NB4 (cell line): ENCODE data around the gene TPO.

ENCODE experiments used
- DNase-seq: peaks from one replicate; pipeline ENCODE4 v3.0.0; 2010; ENCODE audit warnings: low read depth
- H3K4me3 ChIP-seq: one replicate; pipeline ENCODE4 v1.5.1; 2011; ENCODE audit warnings: mild to moderate bottlenecking, low read depth, low read length, moderate library complexity
- MYC ChIP-seq: IDR thresholded peaks from 2 replicates; pipeline ENCODE4 v1.6.1; 2011; ENCODE audit warnings: low read depth, low read length
- POLR2A ChIP-seq: IDR thresholded peaks from 2 replicates; pipeline ENCODE4 v1.6.1; 2011; ENCODE audit warnings: mild to moderate bottlenecking; ENCODE audit not compliant: insufficient read length; ENCODE audit errors: extremely low read depth
- TF ChIP-seq, protein P1 (sequence below): IDR thresholded peaks from 2 replicates; pipeline ENCODE4 v1.6.1; 2011; ENCODE audit warnings: low read depth, low read length
- TF ChIP-seq, protein P2 (sequence below): IDR thresholded peaks from one replicate; pipeline ENCODE4 v1.5.1; 2012; ENCODE audit warnings: low read depth, low read length

The TPO gene

DNA sequence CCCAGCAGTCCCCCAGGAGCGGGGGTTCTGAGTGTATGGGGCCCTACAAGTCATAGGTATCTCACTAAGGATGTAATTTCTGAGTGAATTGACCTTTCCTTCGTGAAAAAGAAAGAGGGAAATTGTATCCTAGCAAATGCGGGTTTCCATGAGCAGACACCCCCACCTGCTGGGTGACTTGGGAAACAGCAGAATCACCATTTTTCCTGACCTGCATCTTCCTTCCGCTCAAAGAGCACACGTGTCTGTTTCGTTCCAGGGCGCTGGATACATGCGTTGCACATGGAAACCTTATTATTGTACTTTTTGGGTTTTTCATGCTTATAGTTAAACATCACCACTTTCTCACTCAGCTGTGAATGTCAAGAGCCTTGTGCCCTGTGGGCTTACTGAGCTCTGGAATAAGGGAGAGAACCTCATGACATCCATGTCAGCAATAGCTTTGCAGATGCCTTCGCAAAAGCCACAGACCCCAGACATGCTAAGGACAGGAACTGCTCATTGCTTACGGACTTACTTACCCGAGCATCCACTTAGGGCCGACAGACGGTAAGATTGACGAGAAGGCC, 132.8 kb downstream of the TPO start:
- no peak for TF ChIP-seq POLR2A
- TF ChIP-seq, protein P1, sequence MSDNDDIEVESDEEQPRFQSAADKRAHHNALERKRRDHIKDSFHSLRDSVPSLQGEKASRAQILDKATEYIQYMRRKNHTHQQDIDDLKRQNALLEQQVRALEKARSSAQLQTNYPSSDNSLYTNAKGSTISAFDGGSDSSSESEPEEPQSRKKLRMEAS: peak; percentile 73
- TF ChIP-seq, protein P2, sequence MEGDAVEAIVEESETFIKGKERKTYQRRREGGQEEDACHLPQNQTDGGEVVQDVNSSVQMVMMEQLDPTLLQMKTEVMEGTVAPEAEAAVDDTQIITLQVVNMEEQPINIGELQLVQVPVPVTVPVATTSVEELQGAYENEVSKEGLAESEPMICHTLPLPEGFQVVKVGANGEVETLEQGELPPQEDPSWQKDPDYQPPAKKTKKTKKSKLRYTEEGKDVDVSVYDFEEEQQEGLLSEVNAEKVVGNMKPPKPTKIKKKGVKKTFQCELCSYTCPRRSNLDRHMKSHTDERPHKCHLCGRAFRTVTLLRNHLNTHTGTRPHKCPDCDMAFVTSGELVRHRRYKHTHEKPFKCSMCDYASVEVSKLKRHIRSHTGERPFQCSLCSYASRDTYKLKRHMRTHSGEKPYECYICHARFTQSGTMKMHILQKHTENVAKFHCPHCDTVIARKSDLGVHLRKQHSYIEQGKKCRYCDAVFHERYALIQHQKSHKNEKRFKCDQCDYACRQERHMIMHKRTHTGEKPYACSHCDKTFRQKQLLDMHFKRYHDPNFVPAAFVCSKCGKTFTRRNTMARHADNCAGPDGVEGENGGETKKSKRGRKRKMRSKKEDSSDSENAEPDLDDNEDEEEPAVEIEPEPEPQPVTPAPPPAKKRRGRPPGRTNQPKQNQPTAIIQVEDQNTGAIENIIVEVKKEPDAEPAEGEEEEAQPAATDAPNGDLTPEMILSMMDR: peak; percentile 82
- DNase-seq: peak; percentile 63
- H3K4me3 ChIP-seq: no peak overlapping the region

DNA sequence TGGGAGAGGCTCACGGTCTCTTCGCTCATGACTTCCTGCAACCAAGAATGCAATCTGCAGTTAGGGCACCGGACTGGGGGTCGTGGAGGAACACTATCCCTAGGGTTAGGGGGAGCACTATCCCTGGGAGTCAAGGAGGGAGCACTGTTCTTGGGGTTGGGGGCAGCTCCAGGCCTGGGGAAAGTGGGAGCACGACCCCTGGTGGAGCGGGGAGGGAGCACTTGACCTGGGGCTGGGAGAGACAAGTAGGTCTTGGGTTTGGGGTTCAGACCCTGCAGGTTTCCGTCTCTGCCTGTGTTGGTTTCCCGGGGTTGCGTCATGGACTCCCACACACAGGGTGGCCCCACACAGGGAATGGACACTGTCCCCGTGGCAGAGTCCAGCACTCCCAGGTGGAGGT, 133.6 kb downstream of the TPO start:
- no peak overlapping the region for H3K4me3 ChIP-seq
- DNase-seq: peak; percentile 22
- TF ChIP-seq, protein P2: peak; percentile 42
- TF ChIP-seq, protein P1: no peak
- no peak for TF ChIP-seq MYC

DNA sequence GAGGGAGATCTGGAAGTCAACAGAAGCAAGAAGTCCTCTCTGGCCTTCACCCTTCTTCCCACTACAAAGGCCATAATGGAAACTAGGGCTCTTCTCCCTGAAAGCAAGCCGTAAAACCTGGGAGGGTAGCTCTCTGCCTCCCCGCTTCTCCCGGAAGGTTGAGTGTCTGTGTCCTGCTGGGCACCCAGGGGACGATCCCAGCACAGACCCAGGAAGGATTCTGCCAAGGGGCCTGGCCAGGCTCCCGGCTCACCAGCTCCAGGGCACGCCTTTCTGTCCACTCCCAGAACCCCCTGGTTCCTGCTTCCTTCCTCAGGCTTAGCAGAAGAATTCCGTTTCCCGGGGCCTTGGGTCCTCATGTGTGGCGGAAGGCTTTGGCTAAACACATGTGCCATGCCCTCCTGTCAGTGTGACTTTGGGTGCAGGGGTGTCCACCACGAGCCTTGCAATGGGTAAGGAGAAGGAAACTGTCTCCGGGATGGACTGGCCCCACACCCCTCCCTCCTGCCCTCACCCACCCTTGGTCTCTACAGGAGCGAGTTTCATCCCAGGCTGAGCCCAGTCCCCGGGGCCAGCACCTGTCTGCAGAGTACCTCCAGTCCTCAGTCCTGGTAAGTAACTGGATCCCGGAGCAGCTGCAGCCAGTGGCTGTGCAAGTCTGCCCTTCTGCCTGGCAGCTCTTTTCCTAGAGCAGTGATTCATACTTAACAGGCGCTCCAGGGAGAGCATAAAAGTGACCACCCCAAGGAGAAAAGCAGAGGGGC, 135.8 kb downstream of the TPO start:
- no peak for DNase-seq
- TF ChIP-seq POLR2A: no peak
- TF ChIP-seq MYC: no peak
- TF ChIP-seq, protein P1: no peak
- TF ChIP-seq, protein P2: no peak
- no peak overlapping the region for H3K4me3 ChIP-seq

DNA sequence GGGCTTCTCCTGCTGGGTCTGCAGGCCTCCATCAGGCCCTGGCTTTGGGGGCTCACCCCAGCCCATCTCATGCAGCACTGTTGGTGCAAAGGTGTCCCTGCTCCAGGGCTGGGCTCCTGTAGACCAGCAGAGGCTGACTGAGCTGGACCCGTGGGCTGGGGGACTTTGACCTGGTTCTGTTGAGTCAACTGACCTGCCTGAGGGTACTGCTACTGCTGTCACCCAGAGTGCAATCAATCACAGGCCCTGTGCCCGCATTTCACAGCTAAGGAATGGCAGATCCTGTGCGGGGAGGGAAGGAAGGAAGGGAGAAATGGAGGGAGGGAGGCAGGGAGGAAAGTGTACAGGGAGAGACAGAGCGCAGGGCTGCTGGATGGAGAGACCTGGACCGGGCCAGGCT, 136.8 kb downstream of the TPO start:
- TF ChIP-seq MYC (no peak), POLR2A (no peak)
- TF ChIP-seq, protein P2: no peak
- TF ChIP-seq, protein P1: no peak
- DNase-seq: no peak

DNA sequence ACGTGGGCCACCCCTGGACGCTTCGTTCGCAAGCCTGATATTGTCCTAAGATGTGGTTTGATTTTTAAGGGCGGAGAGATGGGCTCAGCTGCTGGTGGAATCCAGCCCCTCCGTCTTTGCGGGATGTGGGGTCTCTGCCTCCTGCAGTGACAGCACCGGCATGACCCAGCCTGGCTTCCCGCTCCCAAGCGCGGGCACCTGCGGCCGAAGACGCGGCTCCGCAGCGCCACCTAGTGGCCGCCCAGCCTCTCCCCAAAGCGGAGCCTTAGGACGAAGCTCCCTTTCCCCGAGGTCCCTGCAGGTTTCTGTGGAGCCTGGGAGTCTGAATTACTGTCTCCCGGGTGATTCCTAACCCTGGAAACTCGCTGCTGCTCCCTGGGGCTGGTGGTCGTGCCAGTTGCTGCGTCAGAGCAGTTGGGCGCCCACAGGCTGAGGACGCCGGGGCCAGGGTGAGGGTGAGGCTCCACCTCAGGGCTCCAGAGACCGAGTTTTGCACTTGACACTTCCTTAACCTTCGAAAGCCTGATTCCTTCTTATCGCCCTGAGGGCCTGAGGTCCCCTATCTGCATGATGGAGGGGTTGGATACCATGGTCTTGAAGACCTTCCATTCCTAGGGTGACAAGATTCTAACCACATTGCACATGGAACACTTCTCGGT, 137.5 kb downstream of the TPO start:
- TF ChIP-seq, protein P2: peak; percentile 83
- TF ChIP-seq, protein P1: no peak
- TF ChIP-seq POLR2A: no peak
- H3K4me3 ChIP-seq: no peak overlapping the region
- peak; percentile 62 for DNase-seq

More for the DNA sequence above, 136.8 kb downstream of the TPO start:
- H3K4me3 ChIP-seq: no peak overlapping the region
